ENCODE measurements around the gene SRC. TPM values are rescaled to one million over a fixed set of nuclear protein-coding genes. Genes with fewer than 3 reads are reported as not detected.
A peak's percentile ranks its signal among the peaks of the same experiment; 100 is the strongest.

SRC gene
- polyA plus RNA-seq, 1 experiment = 13.9 TPM

DNA sequence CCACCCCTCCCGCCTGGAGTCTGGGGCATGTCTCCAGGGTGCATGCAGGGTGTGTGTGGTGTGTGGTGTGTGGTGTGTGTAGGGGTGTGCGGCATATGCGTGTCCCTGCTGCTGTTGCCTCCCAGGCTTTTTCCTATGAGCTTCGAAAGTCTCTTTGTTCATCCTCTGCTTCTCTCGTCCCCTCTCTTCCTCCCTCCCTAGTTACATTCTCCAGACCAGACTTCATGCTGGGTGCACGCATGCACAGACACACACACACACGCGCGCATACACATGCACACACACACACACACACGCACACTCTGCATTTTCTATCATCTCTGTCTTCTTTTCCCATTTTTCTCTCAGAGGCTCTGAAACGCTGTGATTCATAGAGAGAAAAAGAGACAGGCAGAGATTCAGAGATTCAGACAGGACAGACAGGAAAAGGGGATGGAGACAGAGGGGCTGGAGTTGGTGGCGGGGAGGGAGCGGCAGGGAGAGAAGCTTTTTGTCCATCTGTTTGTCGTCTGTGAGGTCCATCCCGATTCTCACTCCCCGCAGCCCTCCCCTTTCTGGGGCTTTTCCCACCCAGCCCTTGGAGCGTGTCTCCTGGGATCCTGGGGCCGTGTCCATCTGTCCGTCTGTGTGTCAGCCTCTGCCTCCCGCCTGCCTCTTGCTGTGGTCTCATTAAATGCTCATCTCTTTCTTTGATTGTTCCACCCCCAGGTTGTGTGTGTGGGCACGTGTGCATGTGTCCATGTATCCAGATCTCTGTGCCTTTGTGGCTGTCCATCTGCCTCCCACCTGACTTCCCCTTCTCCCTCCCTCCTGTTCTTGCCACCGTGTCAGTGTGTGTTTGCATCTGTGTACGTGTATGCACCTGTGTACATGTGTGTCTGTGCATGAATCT lies 62.6 kb downstream of the SRC start:
- no peak for DNase-seq (ENCODE audit: low read depth, low spot score)
- H3K9me3 ChIP-seq (ENCODE audit: control insufficient read depth, insufficient read depth, low read length) = no peaks in the 10 kb centered on the region
- H3K27ac ChIP-seq (ENCODE audit: low read depth, low read length) = no peak overlapping the region
- H3K4me3 ChIP-seq (ENCODE audit: low read depth, low read length) = no peak overlapping the region
- CTCF ChIA-PET = no interaction called here
- TF ChIP-seq, protein P1, sequence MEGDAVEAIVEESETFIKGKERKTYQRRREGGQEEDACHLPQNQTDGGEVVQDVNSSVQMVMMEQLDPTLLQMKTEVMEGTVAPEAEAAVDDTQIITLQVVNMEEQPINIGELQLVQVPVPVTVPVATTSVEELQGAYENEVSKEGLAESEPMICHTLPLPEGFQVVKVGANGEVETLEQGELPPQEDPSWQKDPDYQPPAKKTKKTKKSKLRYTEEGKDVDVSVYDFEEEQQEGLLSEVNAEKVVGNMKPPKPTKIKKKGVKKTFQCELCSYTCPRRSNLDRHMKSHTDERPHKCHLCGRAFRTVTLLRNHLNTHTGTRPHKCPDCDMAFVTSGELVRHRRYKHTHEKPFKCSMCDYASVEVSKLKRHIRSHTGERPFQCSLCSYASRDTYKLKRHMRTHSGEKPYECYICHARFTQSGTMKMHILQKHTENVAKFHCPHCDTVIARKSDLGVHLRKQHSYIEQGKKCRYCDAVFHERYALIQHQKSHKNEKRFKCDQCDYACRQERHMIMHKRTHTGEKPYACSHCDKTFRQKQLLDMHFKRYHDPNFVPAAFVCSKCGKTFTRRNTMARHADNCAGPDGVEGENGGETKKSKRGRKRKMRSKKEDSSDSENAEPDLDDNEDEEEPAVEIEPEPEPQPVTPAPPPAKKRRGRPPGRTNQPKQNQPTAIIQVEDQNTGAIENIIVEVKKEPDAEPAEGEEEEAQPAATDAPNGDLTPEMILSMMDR (IDR thresholded peaks at IDR 0.05; ENCODE audit: low read depth, low read length) = no peak
- H3K27me3 ChIP-seq (ENCODE audit: control insufficient read depth, insufficient read depth, low read length) = peaks cover 42% of the 10 kb centered on the region
- POLR2A ChIA-PET = no interaction called here

DNA sequence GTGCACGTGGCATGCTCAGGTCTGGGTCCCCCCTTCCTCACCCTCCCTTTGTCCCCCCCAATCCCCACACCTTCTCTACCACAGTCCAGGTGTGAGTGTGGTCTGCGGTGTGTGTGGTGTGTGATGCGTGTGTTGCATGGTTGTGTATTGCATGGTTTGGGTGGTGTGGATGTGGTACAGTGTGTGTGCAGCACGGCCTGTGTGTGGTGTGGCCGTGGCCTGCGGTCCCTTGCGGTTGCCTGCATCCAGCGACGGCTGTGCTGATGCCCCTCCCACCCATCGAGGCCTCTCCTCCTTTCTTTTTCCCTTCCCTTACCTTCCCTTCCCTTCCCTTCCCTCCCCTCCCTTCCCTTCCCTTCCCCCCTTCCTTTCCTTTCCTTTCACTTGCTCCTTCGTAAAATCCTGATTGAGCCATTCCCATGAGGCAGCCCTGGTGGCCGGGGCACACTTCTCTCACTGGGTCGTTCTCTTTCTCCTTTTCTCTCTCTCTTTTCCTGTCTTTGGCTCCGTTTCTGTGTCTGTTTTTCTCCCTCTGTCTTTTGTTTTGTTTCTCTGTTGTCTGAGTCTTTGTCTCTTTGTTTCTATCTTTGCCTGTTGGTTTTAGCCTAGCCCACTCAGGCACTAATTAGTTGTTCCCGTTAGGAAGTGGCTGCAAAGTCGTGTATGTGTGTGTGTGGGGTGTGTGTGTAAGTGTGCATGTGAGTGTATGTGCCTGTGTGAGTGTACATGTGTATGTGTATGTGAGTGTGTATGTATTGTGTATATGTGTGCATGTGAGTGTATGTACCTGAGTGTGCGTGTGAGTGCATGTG lies 65.7 kb downstream of the SRC start:
- POLR2A ChIA-PET = interaction anchor here (0.7 kb wide), 1 partner anchor 10 kb away, joined by 5 read pairs; no protein-coding TSS in a partner anchor

GRCh38 chr20:37413023-37413334 lies 67.0 kb downstream of the SRC start:
- Histone ChIP-seq H3K27ac (ENCODE audit: low read depth, low read length) (no peak overlapping the region), H3K27me3 (ENCODE audit: control insufficient read depth, insufficient read depth, low read length) (peaks cover 78% of the 10 kb centered on the region), H3K9me3 (ENCODE audit: control insufficient read depth, insufficient read depth, low read length) (no peaks in the 10 kb centered on the region; the same call in 1 of the 2 replicates), H3K4me3 (ENCODE audit: low read depth, low read length) (no peak overlapping the region)
- ChIA-PET POLR2A (no interaction called here), CTCF (no interaction called here)
- no peak for DNase-seq (ENCODE audit: low read depth, low spot score)
- TF ChIP-seq, protein P1 (IDR thresholded peaks at IDR 0.05; ENCODE audit: low read depth, low read length) = no peak

More for the DNA sequence above, 65.7 kb downstream of the SRC start:
- DNase-seq (ENCODE audit: low read depth, low spot score) = no peak
- CTCF ChIA-PET = interaction anchor here (0.9 kb wide), 1 partner anchor 122 kb away, joined by 3 read pairs; no protein-coding TSS in a partner anchor
- Histone ChIP-seq H3K4me3 (ENCODE audit: low read depth, low read length) (peak overlapping the region; percentile 63), H3K27ac (ENCODE audit: low read depth, low read length) (no peak overlapping the region), H3K27me3 (ENCODE audit: control insufficient read depth, insufficient read depth, low read length) (peaks cover 71% of the 10 kb centered on the region), H3K9me3 (ENCODE audit: control insufficient read depth, insufficient read depth, low read length) (no peaks in the 10 kb centered on the region)
- TF ChIP-seq, protein P1 (IDR thresholded peaks at IDR 0.05; ENCODE audit: low read depth, low read length) = no peak

GRCh38 chr20:37413379-37413778 lies 67.4 kb downstream of the SRC start:
- Histone ChIP-seq H3K4me3 (ENCODE audit: low read depth, low read length) (no peak overlapping the region), H3K9me3 (ENCODE audit: control insufficient read depth, insufficient read depth, low read length) (no peaks in the 10 kb centered on the region; the same call in 1 of the 2 replicates), H3K27ac (ENCODE audit: low read depth, low read length) (no peak overlapping the region), H3K27me3 (ENCODE audit: control insufficient read depth, insufficient read depth, low read length) (peaks cover 79% of the 10 kb centered on the region)
- TF ChIP-seq, protein P1 (IDR thresholded peaks at IDR 0.05; ENCODE audit: low read depth, low read length) = no peak
- ChIA-PET POLR2A (no interaction called here), CTCF (no interaction called here)
- DNase-seq (ENCODE audit: low read depth, low spot score) = no peak

Measured in AG04450 (cell line).